ENCODE data around the gene CARD9. TPM values are rescaled to one million over a fixed set of nuclear protein-coding genes. Genes with fewer than 3 reads are reported as not detected.

Gene CARD9
- total RNA-seq, 1 donor from 2014 or later: not detected

DNA sequence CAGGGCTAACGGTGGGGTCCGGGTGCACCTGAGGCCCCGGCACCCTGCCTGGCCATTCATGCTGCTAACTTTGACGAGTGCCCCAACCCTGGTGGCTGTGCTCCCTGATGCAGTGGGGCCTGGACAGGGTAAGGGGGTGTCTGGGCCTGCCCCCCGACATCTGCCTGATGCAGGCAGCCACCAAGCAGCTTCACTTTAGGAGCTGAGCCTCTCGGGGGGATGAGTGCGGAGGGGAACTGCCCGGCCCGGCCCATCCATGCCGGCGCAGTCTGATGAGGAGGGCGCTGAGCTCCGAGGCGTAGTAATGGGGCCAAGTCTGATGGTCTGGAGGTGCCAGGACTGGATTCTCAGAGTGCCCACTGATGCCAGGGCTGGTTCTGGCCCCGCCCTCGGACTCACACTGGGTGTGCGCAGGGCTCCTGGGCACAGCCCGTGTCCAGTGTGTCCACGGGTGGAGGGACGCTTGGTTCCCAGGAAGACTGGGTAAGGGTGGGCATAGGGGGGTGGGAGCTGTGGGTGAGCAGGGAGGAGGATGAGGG, 26.5 kb downstream of the CARD9 start:
- Histone ChIP-seq H3K9ac (peak overlapping the region; percentile 32), H2AFZ (replicated peaks) (no peak overlapping the region), H3F3A (ENCODE audit: low read depth) (peaks cover 21% of the 10 kb centered on the region), H3K27ac (no peak overlapping the region), H3K4me2 (no peak overlapping the region), H3K4me1 (peaks cover 23% of the 10 kb centered on the region), H3K4me3 (no peak overlapping the region), H3K79me2 (ENCODE audit: low read depth) (no peaks in the 10 kb centered on the region), H4K20me1 (ENCODE audit: low read depth) (peaks cover 5% of the 10 kb centered on the region), H3K27me3 (no peaks in the 10 kb centered on the region), H3K9me3 (ENCODE audit: low read depth) (no peaks in the 10 kb centered on the region), H3K36me3 (no peaks in the 10 kb centered on the region)
- no peak overlapping the region for H3K27ac Mint-ChIP-seq
- H3K36me3 Mint-ChIP-seq: no peaks in the 10 kb centered on the region
- peaks cover 6% of the 10 kb centered on the region for H3K27me3 Mint-ChIP-seq (ENCODE audit: insufficient read depth, low read depth)
- DNase-seq (ENCODE audit: low spot score): no peak
- H3K4me1 Mint-ChIP-seq: peaks cover 12% of the 10 kb centered on the region
- TF ChIP-seq EZH2 (IDR thresholded peaks at IDR 0.05): no peak
- TF ChIP-seq, protein P1, sequence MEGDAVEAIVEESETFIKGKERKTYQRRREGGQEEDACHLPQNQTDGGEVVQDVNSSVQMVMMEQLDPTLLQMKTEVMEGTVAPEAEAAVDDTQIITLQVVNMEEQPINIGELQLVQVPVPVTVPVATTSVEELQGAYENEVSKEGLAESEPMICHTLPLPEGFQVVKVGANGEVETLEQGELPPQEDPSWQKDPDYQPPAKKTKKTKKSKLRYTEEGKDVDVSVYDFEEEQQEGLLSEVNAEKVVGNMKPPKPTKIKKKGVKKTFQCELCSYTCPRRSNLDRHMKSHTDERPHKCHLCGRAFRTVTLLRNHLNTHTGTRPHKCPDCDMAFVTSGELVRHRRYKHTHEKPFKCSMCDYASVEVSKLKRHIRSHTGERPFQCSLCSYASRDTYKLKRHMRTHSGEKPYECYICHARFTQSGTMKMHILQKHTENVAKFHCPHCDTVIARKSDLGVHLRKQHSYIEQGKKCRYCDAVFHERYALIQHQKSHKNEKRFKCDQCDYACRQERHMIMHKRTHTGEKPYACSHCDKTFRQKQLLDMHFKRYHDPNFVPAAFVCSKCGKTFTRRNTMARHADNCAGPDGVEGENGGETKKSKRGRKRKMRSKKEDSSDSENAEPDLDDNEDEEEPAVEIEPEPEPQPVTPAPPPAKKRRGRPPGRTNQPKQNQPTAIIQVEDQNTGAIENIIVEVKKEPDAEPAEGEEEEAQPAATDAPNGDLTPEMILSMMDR (IDR thresholded peaks at IDR 0.05): no peak
- no peak overlapping the region for H3K4me3 Mint-ChIP-seq
- no peaks in the 10 kb centered on the region for H3K9me3 Mint-ChIP-seq

DNA sequence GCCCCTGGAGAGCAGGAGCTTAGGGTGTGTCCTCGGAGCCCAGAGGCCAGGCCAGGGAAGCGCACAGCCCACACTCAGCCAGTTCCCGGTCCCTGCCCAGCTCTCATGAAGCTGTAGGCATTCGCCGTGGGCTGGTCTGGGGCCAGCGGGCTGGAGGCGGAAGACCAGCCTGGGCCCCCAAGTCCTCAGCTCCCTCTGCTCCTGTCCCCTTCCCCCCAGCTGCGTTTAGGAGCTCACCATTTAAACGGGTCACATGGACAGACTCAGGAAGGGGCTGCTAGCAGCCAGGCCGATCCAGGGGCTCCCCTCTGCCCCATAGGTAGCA, 27.4 kb downstream of the CARD9 start:
- H3F3A ChIP-seq (ENCODE audit: low read depth): peaks cover 28% of the 10 kb centered on the region
- TF ChIP-seq, protein P1 (IDR thresholded peaks at IDR 0.05): no peak
- no peak for TF ChIP-seq EZH2 (IDR thresholded peaks at IDR 0.05)
- TF ChIP-seq EZH2phosphoT487 (IDR thresholded peaks at IDR 0.05): no peak
- Mint-ChIP-seq H3K27me3 (ENCODE audit: insufficient read depth, low read depth) (peaks cover 6% of the 10 kb centered on the region), H3K27ac (no peak overlapping the region), H3K9me3 (no peaks in the 10 kb centered on the region), H3K4me3 (no peak overlapping the region), H3K4me1 (peaks cover 12% of the 10 kb centered on the region), H3K36me3 (no peaks in the 10 kb centered on the region)
- DNase-seq (ENCODE audit: low spot score): no peak
- no peaks in the 10 kb centered on the region for H3K79me2 ChIP-seq (ENCODE audit: low read depth)
- H4K20me1 ChIP-seq (ENCODE audit: low read depth): peaks cover 8% of the 10 kb centered on the region
- peaks cover 24% of the 10 kb centered on the region for H3K4me1 ChIP-seq
- H2AFZ ChIP-seq (replicated peaks): no peak overlapping the region
- no peaks in the 10 kb centered on the region for H3K9me3 ChIP-seq (ENCODE audit: low read depth)
- H3K36me3 ChIP-seq: no peaks in the 10 kb centered on the region
- no peak overlapping the region for H3K4me3 ChIP-seq
- peak overlapping the region; percentile 37 for H3K9ac ChIP-seq
- peak overlapping the region; percentile 22 for H3K4me2 ChIP-seq
- H3K27ac ChIP-seq: no peak overlapping the region
- H3K27me3 ChIP-seq: no peaks in the 10 kb centered on the region

DNA sequence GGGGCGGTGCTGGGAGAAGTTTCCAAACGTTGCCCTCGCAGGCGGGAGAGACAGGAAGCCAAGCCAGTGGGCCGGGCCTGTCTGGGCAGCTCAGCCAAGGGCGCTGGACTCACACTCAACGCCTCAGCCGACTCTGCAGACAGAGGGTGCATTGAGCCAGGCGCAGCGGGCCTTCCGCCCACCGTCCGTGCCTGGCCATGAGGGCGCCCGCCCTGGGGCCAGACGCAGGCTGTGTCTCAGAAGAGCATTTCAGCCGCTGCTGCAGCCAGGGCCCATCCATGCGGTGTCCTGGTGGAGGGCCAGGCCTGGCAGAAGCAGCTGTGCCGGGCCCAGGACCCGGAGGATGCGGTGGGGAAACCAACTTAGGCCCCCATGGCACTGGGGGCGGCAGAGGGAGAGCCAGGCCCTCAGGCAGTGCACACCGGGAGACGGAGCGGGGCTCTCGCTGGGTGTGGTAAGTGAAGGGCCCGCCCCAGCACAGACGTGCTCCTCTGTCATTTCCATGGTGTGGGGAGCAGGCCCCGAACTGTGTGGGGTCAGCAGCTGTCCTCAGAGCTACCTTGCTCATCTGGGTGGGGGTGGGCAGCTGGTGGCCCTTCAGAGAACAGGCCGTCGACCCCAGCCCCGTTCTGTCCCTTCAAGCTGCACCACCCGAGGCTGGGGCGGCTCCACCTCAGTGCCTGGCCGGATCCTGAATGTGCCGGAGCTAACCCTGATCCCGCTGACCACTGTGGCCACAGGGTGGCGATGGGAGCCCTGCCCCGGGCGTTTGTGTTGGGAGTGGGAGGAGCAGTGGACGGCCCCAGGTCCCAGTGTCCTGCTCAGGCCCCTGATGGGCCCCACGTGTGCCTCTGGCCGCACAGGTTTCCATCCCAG, 27.9 kb downstream of the CARD9 start:
- H3K4me2 ChIP-seq: peak overlapping the region; percentile 22
- no peaks in the 10 kb centered on the region for H3K36me3 ChIP-seq
- peaks cover 6% of the 10 kb centered on the region for H3K27me3 Mint-ChIP-seq (ENCODE audit: insufficient read depth, low read depth)
- no peak overlapping the region for H3K4me3 Mint-ChIP-seq
- no peaks in the 10 kb centered on the region for H3K9me3 ChIP-seq (ENCODE audit: low read depth)
- H3K79me2 ChIP-seq (ENCODE audit: low read depth): no peaks in the 10 kb centered on the region
- no peak for TF ChIP-seq EZH2phosphoT487 (IDR thresholded peaks at IDR 0.05)
- TF ChIP-seq, protein P1 (IDR thresholded peaks at IDR 0.05): peak; percentile 56
- peaks cover 8% of the 10 kb centered on the region for H4K20me1 ChIP-seq (ENCODE audit: low read depth)
- H3K9me3 Mint-ChIP-seq: no peaks in the 10 kb centered on the region
- H3K27ac ChIP-seq: no peak overlapping the region
- peak overlapping the region; percentile 37 for H3K9ac ChIP-seq
- peak; percentile 81 for DNase-seq (ENCODE audit: low spot score)
- H2AFZ ChIP-seq (replicated peaks): no peak overlapping the region
- H3K4me1 ChIP-seq: peaks cover 24% of the 10 kb centered on the region
- peaks cover 12% of the 10 kb centered on the region for H3K4me1 Mint-ChIP-seq
- H3K4me3 ChIP-seq: no peak overlapping the region
- no peaks in the 10 kb centered on the region for H3K27me3 ChIP-seq
- peaks cover 28% of the 10 kb centered on the region for H3F3A ChIP-seq (ENCODE audit: low read depth)
- H3K36me3 Mint-ChIP-seq: no peaks in the 10 kb centered on the region
- H3K27ac Mint-ChIP-seq: no peak overlapping the region

Data from neural progenitor cell (in vitro differentiated cells).